ENCODE data around the gene CALD1.

CALD1 gene

GRCh38 chr7:134818613-134819345 is 39.3 kb downstream of the CALD1 start:
- no peaks in the 10 kb centered on the region for H3K9me3 Mint-ChIP-seq
- H3K36me3 Mint-ChIP-seq (ENCODE audit: low read depth) = no peaks in the 10 kb centered on the region
- no peak overlapping the region for H3K27ac Mint-ChIP-seq

DNA sequence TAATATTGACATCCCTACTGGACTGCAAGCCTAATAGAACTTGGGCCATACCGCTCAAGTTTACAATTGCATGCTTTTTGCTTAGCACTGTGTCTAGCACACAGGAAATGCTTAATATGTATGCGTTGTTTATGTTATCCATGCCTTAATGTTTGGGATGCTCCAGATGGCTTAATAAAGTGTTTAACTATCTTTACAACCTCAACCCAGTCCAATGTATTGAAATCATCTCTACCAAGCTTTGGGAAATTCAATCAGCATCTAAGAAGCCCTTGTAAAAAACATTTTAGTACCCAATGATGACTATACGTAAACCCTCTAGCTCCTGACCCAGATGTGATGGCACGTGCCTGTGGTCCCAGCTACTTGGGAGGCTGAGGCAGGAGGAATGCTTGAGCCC is 40.0 kb downstream of the CALD1 start:
- Mint-ChIP-seq H3K9me3 (no peaks in the 10 kb centered on the region), H3K4me1 (ENCODE audit: low read depth) (no peaks in the 10 kb centered on the region), H3K27me3 (ENCODE audit: low read depth) (no peaks in the 10 kb centered on the region), H3K27ac (no peak overlapping the region), H3K36me3 (ENCODE audit: low read depth) (no peaks in the 10 kb centered on the region), H3K4me3 (no peak overlapping the region)

More at GRCh38 chr7:134818613-134819345, 39.3 kb downstream of the CALD1 start:
- no peak overlapping the region for H3K4me3 Mint-ChIP-seq
- H3K4me1 Mint-ChIP-seq (ENCODE audit: low read depth) = no peaks in the 10 kb centered on the region
- H3K27me3 Mint-ChIP-seq (ENCODE audit: low read depth) = no peaks in the 10 kb centered on the region

DNA sequence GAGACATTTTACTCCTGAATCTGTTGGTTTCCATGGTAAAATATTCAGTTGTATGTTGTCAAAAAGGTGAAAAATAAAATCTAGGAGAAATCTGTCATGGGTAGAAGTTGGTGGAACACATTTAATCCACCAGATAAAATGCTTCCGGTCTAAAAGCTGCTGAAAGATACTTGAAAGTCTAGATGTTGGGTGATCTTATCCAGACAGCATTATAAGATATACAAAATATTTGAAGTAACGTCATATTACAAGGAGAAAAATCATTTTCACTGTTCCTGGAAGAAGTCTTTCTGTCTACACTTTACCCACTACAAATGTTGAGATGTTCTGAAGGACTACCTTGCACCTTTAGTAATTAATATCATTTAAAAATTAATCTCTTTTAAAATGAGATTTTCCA is 40.9 kb downstream of the CALD1 start:
- no peaks in the 10 kb centered on the region for H3K4me1 Mint-ChIP-seq (ENCODE audit: low read depth)
- H3K27ac Mint-ChIP-seq = no peak overlapping the region
- H3K4me3 Mint-ChIP-seq = no peak overlapping the region
- H3K27me3 Mint-ChIP-seq (ENCODE audit: low read depth) = no peaks in the 10 kb centered on the region
- H3K36me3 Mint-ChIP-seq (ENCODE audit: low read depth) = no peaks in the 10 kb centered on the region
- H3K9me3 Mint-ChIP-seq = no peaks in the 10 kb centered on the region

GRCh38 chr7:134820778-134821177 is 41.3 kb downstream of the CALD1 start:
- Mint-ChIP-seq H3K9me3 (no peaks in the 10 kb centered on the region), H3K4me3 (no peak overlapping the region), H3K27me3 (ENCODE audit: low read depth) (no peaks in the 10 kb centered on the region), H3K36me3 (ENCODE audit: low read depth) (no peaks in the 10 kb centered on the region), H3K27ac (no peak overlapping the region), H3K4me1 (ENCODE audit: low read depth) (no peaks in the 10 kb centered on the region)

DNA sequence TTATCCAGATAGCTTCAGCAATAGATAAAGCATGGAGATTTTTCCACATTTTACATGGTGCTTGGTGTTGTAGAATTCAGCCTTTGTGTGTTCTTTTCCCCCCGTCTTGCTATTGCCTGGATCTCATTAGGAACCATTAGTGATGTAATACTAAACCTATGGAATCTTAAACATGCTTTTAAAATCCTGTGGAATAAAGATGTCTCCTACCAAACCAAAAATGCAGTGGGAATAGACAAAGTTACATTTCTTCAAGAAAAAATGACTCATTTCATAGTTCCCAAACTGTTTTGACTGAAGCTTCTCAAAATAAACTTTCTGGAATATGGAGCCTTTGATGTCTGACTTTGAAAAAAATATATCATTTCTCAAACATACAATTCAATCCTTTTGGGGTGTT is 44.0 kb downstream of the CALD1 start:
- Mint-ChIP-seq H3K27ac (no peak overlapping the region), H3K4me3 (no peak overlapping the region), H3K4me1 (ENCODE audit: low read depth) (no peaks in the 10 kb centered on the region), H3K9me3 (no peaks in the 10 kb centered on the region), H3K36me3 (ENCODE audit: low read depth) (no peaks in the 10 kb centered on the region), H3K27me3 (ENCODE audit: low read depth) (peaks cover 5% of the 10 kb centered on the region)

DNA sequence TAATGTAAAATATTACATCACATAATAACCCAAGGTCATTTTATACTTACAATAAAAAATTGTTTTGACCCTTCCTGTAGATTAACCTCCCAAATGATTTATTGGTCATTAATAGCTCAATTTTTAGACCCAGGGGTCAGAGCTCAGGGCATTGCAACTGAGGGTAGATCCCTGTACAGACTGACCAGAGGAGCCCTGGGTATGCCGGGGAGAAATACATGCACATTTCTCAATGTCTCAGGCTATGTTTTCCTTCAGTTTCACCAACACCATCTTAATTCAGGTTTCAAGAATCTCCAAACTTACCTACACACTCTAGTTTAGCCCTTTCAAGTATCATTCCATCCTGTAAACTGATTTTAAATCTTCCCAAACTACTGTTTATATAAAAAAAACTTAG is 46.2 kb downstream of the CALD1 start:
- Mint-ChIP-seq H3K9me3 (no peaks in the 10 kb centered on the region), H3K4me1 (ENCODE audit: low read depth) (no peaks in the 10 kb centered on the region), H3K4me3 (no peak overlapping the region), H3K27me3 (ENCODE audit: low read depth) (peaks cover 5% of the 10 kb centered on the region), H3K27ac (no peak overlapping the region), H3K36me3 (ENCODE audit: low read depth) (no peaks in the 10 kb centered on the region)

GRCh38 chr7:134826105-134826504 is 46.7 kb downstream of the CALD1 start:
- no peaks in the 10 kb centered on the region for H3K36me3 Mint-ChIP-seq (ENCODE audit: low read depth)
- H3K27me3 Mint-ChIP-seq (ENCODE audit: low read depth) = peaks cover 5% of the 10 kb centered on the region
- H3K27ac Mint-ChIP-seq = no peak overlapping the region
- no peaks in the 10 kb centered on the region for H3K4me1 Mint-ChIP-seq (ENCODE audit: low read depth)
- no peaks in the 10 kb centered on the region for H3K9me3 Mint-ChIP-seq
- H3K4me3 Mint-ChIP-seq = no peak overlapping the region

DNA sequence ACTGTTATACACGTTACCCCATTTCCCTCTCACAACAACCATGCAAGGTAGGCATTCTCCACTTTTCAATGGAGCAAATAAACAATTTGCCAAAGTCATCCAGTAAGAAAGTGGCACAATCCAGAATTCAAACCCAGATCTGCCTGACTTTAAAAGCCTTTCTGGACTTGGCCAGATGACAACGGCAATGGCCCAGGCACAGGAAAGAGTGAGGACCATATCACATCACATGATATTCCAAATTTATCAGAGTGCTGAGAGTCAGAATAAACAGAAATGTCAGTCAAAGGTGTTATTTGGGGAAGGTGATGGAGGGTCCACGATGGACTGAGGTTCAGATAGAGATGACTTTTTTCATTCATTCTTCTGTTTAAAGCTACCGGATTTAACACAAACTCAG is 48.0 kb downstream of the CALD1 start:
- Mint-ChIP-seq H3K27me3 (ENCODE audit: low read depth) (peaks cover 5% of the 10 kb centered on the region), H3K27ac (no peak overlapping the region), H3K4me1 (ENCODE audit: low read depth) (no peaks in the 10 kb centered on the region), H3K36me3 (ENCODE audit: low read depth) (no peaks in the 10 kb centered on the region), H3K4me3 (no peak overlapping the region), H3K9me3 (no peaks in the 10 kb centered on the region)

DNA sequence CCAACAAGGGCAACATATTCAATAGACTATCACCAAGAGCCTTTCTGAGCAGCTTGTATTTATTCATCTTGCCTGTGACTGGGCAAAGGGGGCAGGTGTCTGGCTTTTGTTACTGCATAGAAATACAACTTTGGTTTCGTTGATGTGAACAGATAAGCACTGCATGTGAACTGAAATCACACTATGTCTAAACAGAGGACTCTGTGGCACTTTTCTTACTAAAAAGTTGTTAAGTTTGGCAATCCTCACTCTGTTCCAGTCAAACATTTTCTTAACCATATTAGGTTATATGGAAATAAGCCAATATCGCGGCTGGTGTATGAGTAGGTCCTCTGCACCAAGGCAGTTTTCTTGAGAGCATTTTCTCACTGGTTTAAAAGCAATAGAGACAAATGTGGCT is 48.5 kb downstream of the CALD1 start:
- H3K9me3 Mint-ChIP-seq = no peaks in the 10 kb centered on the region
- H3K4me3 Mint-ChIP-seq = no peak overlapping the region
- H3K36me3 Mint-ChIP-seq (ENCODE audit: low read depth) = no peaks in the 10 kb centered on the region
- no peak overlapping the region for H3K27ac Mint-ChIP-seq
- no peaks in the 10 kb centered on the region for H3K4me1 Mint-ChIP-seq (ENCODE audit: low read depth)
- peaks cover 5% of the 10 kb centered on the region for H3K27me3 Mint-ChIP-seq (ENCODE audit: low read depth)

DNA sequence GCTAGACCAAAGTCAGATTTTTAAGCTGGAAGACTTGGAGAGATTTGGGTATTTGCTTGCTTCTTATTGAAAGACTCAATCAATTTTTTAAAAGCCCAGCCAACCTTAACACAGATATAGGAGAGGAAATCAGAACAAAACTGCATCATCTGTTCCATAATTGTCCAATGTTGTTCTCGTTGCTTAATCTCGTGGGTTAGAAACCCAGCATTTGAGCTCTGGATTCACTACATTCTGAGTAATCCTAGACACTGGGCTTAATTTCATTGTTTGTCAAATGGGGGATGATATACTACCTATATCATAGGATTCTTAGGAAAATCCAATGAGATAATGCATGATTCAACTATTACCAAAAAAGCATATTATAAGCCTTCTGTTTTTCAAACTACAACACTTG is 48.9 kb downstream of the CALD1 start:
- no peaks in the 10 kb centered on the region for H3K36me3 Mint-ChIP-seq (ENCODE audit: low read depth)
- H3K4me1 Mint-ChIP-seq (ENCODE audit: low read depth) = no peaks in the 10 kb centered on the region
- peaks cover 5% of the 10 kb centered on the region for H3K27me3 Mint-ChIP-seq (ENCODE audit: low read depth)
- no peak overlapping the region for H3K27ac Mint-ChIP-seq
- no peak overlapping the region for H3K4me3 Mint-ChIP-seq
- no peaks in the 10 kb centered on the region for H3K9me3 Mint-ChIP-seq

DNA sequence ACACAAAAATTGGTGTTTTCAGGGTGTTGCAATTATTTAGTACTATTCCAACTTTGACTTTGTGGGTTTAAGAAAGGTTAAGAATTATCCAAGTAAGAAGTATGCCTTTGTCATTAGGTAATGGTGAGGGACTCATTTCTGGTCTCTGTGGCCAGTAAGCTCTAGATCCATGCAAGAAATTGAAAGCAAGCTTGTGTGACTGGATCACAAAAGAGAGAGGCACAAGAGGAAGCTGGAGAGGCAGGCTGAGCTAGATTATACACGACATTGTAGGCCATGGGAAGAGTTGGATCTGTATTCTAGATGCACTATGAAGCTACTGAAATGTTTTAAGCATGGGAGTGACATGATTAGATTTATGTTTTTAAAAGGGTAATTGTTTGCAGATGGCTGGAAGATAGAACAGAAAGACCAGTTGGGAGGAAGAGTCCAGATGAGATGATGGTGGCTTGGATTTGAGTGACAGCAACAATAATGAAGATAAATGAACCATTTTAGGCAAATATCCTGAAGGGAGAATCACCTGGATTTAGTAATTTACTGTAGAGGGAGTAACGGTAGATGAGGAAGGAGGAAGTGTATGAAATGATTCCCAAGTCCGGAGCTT is 50.0 kb downstream of the CALD1 start:
- Mint-ChIP-seq H3K27ac (no peak overlapping the region), H3K4me3 (no peak overlapping the region), H3K36me3 (ENCODE audit: low read depth) (no peaks in the 10 kb centered on the region), H3K27me3 (ENCODE audit: low read depth) (peaks cover 5% of the 10 kb centered on the region), H3K9me3 (no peaks in the 10 kb centered on the region), H3K4me1 (ENCODE audit: low read depth) (no peaks in the 10 kb centered on the region)

DNA sequence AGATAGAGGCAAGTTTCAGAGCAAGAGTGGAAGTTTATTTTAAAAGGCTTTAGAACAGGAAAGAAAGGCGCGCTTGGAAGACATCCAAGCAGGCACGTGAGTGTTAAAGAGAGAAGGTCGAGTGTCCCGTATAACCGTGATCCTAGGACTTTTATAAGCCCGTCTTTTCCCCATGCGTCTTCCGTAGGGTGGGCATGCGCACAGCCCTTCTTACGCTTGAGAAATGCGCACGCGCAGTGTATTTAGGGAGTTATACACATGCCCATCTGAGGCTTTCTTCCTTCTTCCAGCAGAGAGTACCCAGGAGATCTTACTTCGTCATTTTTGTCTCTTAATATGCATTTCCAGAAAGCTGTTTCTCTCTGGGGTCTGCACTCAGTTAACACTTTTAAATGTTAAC is 52.4 kb downstream of the CALD1 start:
- Mint-ChIP-seq H3K27ac (no peak overlapping the region), H3K4me3 (no peak overlapping the region), H3K9me3 (no peaks in the 10 kb centered on the region), H3K27me3 (ENCODE audit: low read depth) (no peaks in the 10 kb centered on the region), H3K4me1 (ENCODE audit: low read depth) (no peaks in the 10 kb centered on the region), H3K36me3 (ENCODE audit: low read depth) (no peaks in the 10 kb centered on the region)

- Mint-ChIP-seq H3K9me3 (no peaks in the 10 kb centered on the region), H3K4me1 (ENCODE audit: low read depth) (no peaks in the 10 kb centered on the region), H3K36me3 (ENCODE audit: low read depth) (no peaks in the 10 kb centered on the region), H3K4me3 (no peak overlapping the region), H3K27ac (no peak overlapping the region), H3K27me3 (ENCODE audit: low read depth) (no peaks in the 10 kb centered on the region)
Observed at GRCh38 chr7:134832367-134832766, 52.9 kb downstream of the CALD1 start.

- H3K27ac Mint-ChIP-seq = no peak overlapping the region
- H3K4me3 Mint-ChIP-seq = no peak overlapping the region
- no peaks in the 10 kb centered on the region for H3K4me1 Mint-ChIP-seq (ENCODE audit: low read depth)
- no peaks in the 10 kb centered on the region for H3K36me3 Mint-ChIP-seq (ENCODE audit: low read depth)
- H3K27me3 Mint-ChIP-seq (ENCODE audit: low read depth) = peaks cover 10% of the 10 kb centered on the region
- no peaks in the 10 kb centered on the region for H3K9me3 Mint-ChIP-seq
Observed at GRCh38 chr7:134834689-134835462, 55.4 kb downstream of the CALD1 start.

DNA sequence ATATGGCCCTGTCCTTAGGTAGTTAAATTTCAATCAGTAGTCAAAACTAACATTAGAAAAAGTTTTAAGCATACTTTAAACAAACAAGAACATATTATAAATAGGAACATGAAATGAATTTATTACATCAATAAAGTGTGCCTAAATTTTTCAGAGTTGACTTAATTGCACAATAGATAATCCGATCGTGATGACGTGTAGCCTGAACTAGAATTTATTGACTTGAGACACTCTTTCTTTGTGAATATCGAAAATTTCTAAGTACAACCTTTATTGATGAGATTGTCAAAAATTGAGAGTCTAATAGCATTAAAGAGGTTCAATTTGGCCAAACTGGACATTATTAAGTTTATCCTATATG is 56.0 kb downstream of the CALD1 start:
- Mint-ChIP-seq H3K27me3 (ENCODE audit: low read depth) (peaks cover 16% of the 10 kb centered on the region), H3K4me1 (ENCODE audit: low read depth) (no peaks in the 10 kb centered on the region), H3K36me3 (ENCODE audit: low read depth) (no peaks in the 10 kb centered on the region), H3K4me3 (no peak overlapping the region), H3K27ac (no peak overlapping the region), H3K9me3 (no peaks in the 10 kb centered on the region)
